Measurements from ENCODE around the gene ASB3. TPM values are rescaled to one million over a fixed set of nuclear protein-coding genes. Genes with fewer than 3 reads are reported as not detected.

Gene ASB3
- polyA plus RNA-seq, 2 of the 4 experiments (the other 2 are of a cell fraction) = 13.5 to 35.9 TPM

GRCh38 chr2:53777134-53777533 lies 9.6 kb downstream of the ASB3 start:
- no peak for TF ChIP-seq HEYL (CRISPR knock-in tag; IDR thresholded peaks at IDR 0.05)
- TF ChIP-seq HMGXB4 (CRISPR knock-in tag; IDR thresholded peaks at IDR 0.05; ENCODE audit: borderline replicate concordance) = no peak
- WGBS (ENCODE audit: missing lambda C conversion rate) = 87% methylated on average over 1 of the region's 1 CpG
- FAIRE-seq (peak; percentile 72), ATAC-seq (no peak), DNase-seq (ENCODE audit: low read depth in 1 of 2, low spot score in 1 of 2) (no peak)
- H3K27ac ChIP-seq = no peak overlapping the region
- no peaks in the 10 kb centered on the region for H3K4me1 ChIP-seq
- no peak overlapping the region for H3K4me2 ChIP-seq
- ChIA-PET CTCF (no interaction called here), POLR2A (no interaction called here)
- H3K9me3 ChIP-seq = no peaks in the 10 kb centered on the region
- no peak overlapping the region for H3K4me3 ChIP-seq

GRCh38 chr2:53770264-53770663 lies 16.5 kb downstream of the ASB3 start:
- no peaks in the 10 kb centered on the region for H3K9me3 ChIP-seq
- ATAC-seq = no peak
- peaks cover 24% of the 10 kb centered on the region for H3K4me1 ChIP-seq
- ChIA-PET POLR2A (interaction anchor here (0.6 to 0.7 kb wide), 2 partner anchors 27 to 635 kb away, joined by 3 to 4 read pairs; no protein-coding TSS in a partner anchor), CTCF (interaction anchor here (0.8 kb wide), 1 partner anchor 9 kb away, joined by 4 read pairs; no protein-coding TSS in a partner anchor)
- TF ChIP-seq TP53 (CRISPR knock-in tag; IDR thresholded peaks at IDR 0.05) = no peak
- peak; percentile 51 for TF ChIP-seq MAFK (IDR thresholded peaks at IDR 0.05; ENCODE audit: partially characterized antibody)
- no peak for TF ChIP-seq PHF8 (IDR thresholded peaks at IDR 0.05; ENCODE audit: borderline replicate concordance, low read depth)
- TF ChIP-seq MAX (IDR thresholded peaks at IDR 0.05) = no peak
- no peak for TF ChIP-seq CEBPB (IDR thresholded peaks at IDR 0.05)
- TF ChIP-seq SMC3 (IDR thresholded peaks at IDR 0.05) = no peak
- TF ChIP-seq NR3C1 (IDR thresholded peaks at IDR 0.05) = no peak
- no peak for TF ChIP-seq ZNF302 (CRISPR knock-in tag; IDR thresholded peaks at IDR 0.05)
- TF ChIP-seq CHD2 (IDR thresholded peaks at IDR 0.05; ENCODE audit: low read length, partially characterized antibody) = no peak
- 0 out of 2 replicates have a peak, but pooled peaks have one; percentile 6 for TF ChIP-seq NFE2L2 (conservative IDR thresholded peaks at IDR 0.05; ENCODE audit: low read length)
- TF ChIP-seq HOXB13 (CRISPR knock-in tag; IDR thresholded peaks at IDR 0.05; ENCODE audit: low read depth) = no peak
- TF ChIP-seq CHD4 (IDR thresholded peaks at IDR 0.05; ENCODE audit: borderline replicate concordance) = no peak
- TF ChIP-seq JUNB (IDR thresholded peaks at IDR 0.05) = no peak
- no peak for TF ChIP-seq ZSCAN20 (CRISPR knock-in tag; IDR thresholded peaks at IDR 0.05)
- TF ChIP-seq POLR2AphosphoS2 (conservative IDR thresholded peaks at IDR 0.05; ENCODE audit: low read length) = no peak
- TF ChIP-seq REST (IDR thresholded peaks at IDR 0.05) = no peak
- no peak for TF ChIP-seq HOXA7 (CRISPR knock-in tag; IDR thresholded peaks at IDR 0.05)
- H3K4me3 ChIP-seq = no peak overlapping the region
- H3K27ac ChIP-seq = no peak overlapping the region
- 74% methylated on average over 4 of the region's 4 CpGs for WGBS (ENCODE audit: missing lambda C conversion rate)
- FAIRE-seq = no peak
- peak overlapping the region; percentile 6; the same call in 1 of the 3 replicates for H3K4me2 ChIP-seq
- DNase-seq (ENCODE audit: low read depth in 1 of 2, low spot score in 1 of 2) = peak in 1 of 2 experiments; percentile 23
